Lung (tissue), 12 donors: ENCODE measurements around the gene GNAO1. TPM values are rescaled to one million over a fixed set of nuclear protein-coding genes. Genes with fewer than 3 reads are reported as not detected.

Experiments
- ATAC-seq: fragments of 200-7000 bp; cut with Tn5 transposase; one replicate; pipeline ENCODE4 v1.9.1; 2020; ENCODE audit warnings: moderate number of reproducible peaks; ENCODE audit not compliant: insufficient read depth, low FRiP score
- DNase-seq, 3 donors: peaks; one replicate each; pipeline ENCODE4 v3.0.0-alpha.2; 2013 to 2017
- H3K27ac ChIP-seq, 2 donors: one replicate each; pipeline ENCODE4 v1.5.1; 2013; ENCODE audit warnings: mild to moderate bottlenecking in 2 of 2, moderate library complexity in 2 of 2, control low read depth in 1 of 2, inconsistent platforms in 1 of 2, low read depth in 1 of 2, low read length in 1 of 2
- H3K27me3 ChIP-seq, 3 donors: one replicate each; pipeline ENCODE4 v1.5.1; 2013; ENCODE audit warnings: low read length in 2 of 3; ENCODE audit not compliant: control insufficient read depth in 3 of 3, insufficient read depth in 3 of 3
- H3K36me3 ChIP-seq, 4 donors: one replicate each; pipeline ENCODE4 v1.5.1; 2013; ENCODE audit warnings: low read length in 4 of 4, mild to moderate bottlenecking in 1 of 4, moderate library complexity in 1 of 4; ENCODE audit not compliant: control insufficient read depth in 4 of 4, insufficient read depth in 4 of 4
- H3K4me1 ChIP-seq, 5 donors: one replicate each; pipeline ENCODE4 v1.5.1; 2013; ENCODE audit warnings: low read length in 5 of 5, mild to moderate bottlenecking in 2 of 5, moderate library complexity in 1 of 5; ENCODE audit not compliant: control insufficient read depth in 5 of 5, insufficient read depth in 5 of 5
- H3K4me3 ChIP-seq: one replicate; pipeline ENCODE4 v1.5.1; 2013; ENCODE audit warnings: mild to moderate bottlenecking, control low read depth, moderate library complexity
- H3K9ac ChIP-seq, 2 donors: one replicate each; pipeline ENCODE4 v1.5.1; 2013; ENCODE audit warnings: low read length in 2 of 2, control low read depth in 1 of 2; ENCODE audit not compliant: insufficient read depth in 1 of 2
- H3K9me3 ChIP-seq, 4 donors: one replicate each; pipeline ENCODE4 v1.5.1; 2013; ENCODE audit warnings: low read length in 3 of 4, mild to moderate bottlenecking in 1 of 4, moderate library complexity in 1 of 4; ENCODE audit not compliant: control insufficient read depth in 4 of 4, insufficient read depth in 3 of 4
- CTCF ChIP-seq: IDR thresholded peaks from 2 replicates; pipeline ENCODE4 v1.5.1; 2012; ENCODE audit warnings: mild to moderate bottlenecking; ENCODE audit errors: control extremely low read depth, extremely low read depth
- WGBS, 2 donors: extraction: QIAGEN DNeasy Blood & Tissue Kit; methylation state at CpG; one replicate each; pipeline ENCODE4 v1.1.7; 2013; 5-methylcytosine and 5-hydroxymethylcytosine counted together
- polyA plus RNA-seq, 2 donors: library from polyadenylated mRNA; stranded (reverse); fragments of 200-250 nt; gene quantifications; one replicate each; pipeline ENCODE4 v1.2.1, GENCODE V29; 2013
- total RNA-seq, 2 donors: library from RNA; depleted of rRNA in 1 of 2; stranded (reverse); fragments of >200 nt in 1 of 2; gene quantifications; one replicate each; pipeline ENCODE4 v1.2.1, GENCODE V29; 2014 to 2021
- donor health status: control.
- donor health status: control.
- donor health status: Bipolar disorder and iron deficiency.
- donor health status: healthy.
- donor health status: DM: yes; HTN: yes; CAD: no.

GNAO1 gene
- total and polyA plus RNA-seq, 4 donors, result 0.33 to 5.2 (median 0.76) TPM

- Histone ChIP-seq H3K9me3 (no peaks in the 10 kb centered on the region), H3K4me1 (peaks cover 0 to 14% (median 0%) of the 10 kb centered on the region in 5 donors), H3K4me3 (no peak overlapping the region), H3K36me3 (peaks cover 0 to 8% (median 2%) of the 10 kb centered on the region in 4 donors), H3K27me3 (no peaks in the 10 kb centered on the region), H3K9ac (no peak overlapping the region), H3K27ac (no peak overlapping the region)
- no peak for TF ChIP-seq CTCF
- WGBS, 2 donors, result 73 to 82% methylated on average over 5 of the region's 5 CpGs
- no peak for DNase-seq
- no peak for ATAC-seq
Observed at GRCh38 chr16:56277075-56277474, 85.8 kb downstream of the GNAO1 start.

- no peak overlapping the region for H3K4me3 ChIP-seq
- peaks cover 0 to 14% (median 0%) of the 10 kb centered on the region in 5 donors for H3K4me1 ChIP-seq
- H3K27ac ChIP-seq, result no peak overlapping the region
- H3K9me3 ChIP-seq, result no peaks in the 10 kb centered on the region
- ATAC-seq, result no peak
- WGBS, 2 donors, result 91 to 93% methylated on average over 9 of the region's 9 CpGs
- no peak for DNase-seq
- H3K36me3 ChIP-seq, result peaks cover 0 to 8% (median 2%) of the 10 kb centered on the region in 4 donors
- no peak for TF ChIP-seq CTCF
- no peak overlapping the region for H3K9ac ChIP-seq
- no peaks in the 10 kb centered on the region for H3K27me3 ChIP-seq
Observed at GRCh38 chr16:56278196-56278855, 87.0 kb downstream of the GNAO1 start.

GRCh38 chr16:56279132-56279531, 87.8 kb downstream of the GNAO1 start:
- 34 to 51% methylated on average over 8 of the region's 8 CpGs for WGBS, 2 donors
- TF ChIP-seq CTCF, result no peak
- no peaks in the 10 kb centered on the region for H3K27me3 ChIP-seq
- H3K4me3 ChIP-seq, result no peak overlapping the region
- no peak for DNase-seq
- H3K9me3 ChIP-seq, result no peaks in the 10 kb centered on the region
- ATAC-seq, result peak; percentile 28
- H3K36me3 ChIP-seq, result peaks cover 0 to 8% (median 2%) of the 10 kb centered on the region in 4 donors
- peaks cover 0 to 14% (median 0%) of the 10 kb centered on the region in 5 donors for H3K4me1 ChIP-seq
- H3K9ac ChIP-seq, result no peak overlapping the region
- no peak overlapping the region for H3K27ac ChIP-seq
